Left cardiac atrium (tissue), 4 donors: ENCODE results near the gene CHPF. TPM values are rescaled to one million over a fixed set of nuclear protein-coding genes. Genes with fewer than 3 reads are reported as not detected.

Source experiments
- ATAC-seq, 2 donors: fragments of 200-7000 bp; cut with Tn5 transposase; one replicate each; pipeline ENCODE4 v1.9.1; 2020; ENCODE audit warnings: mild to moderate bottlenecking in 2 of 2, moderate library complexity in 2 of 2
- DNase-seq: peaks from one replicate; pipeline ENCODE4 v3.0.0-alpha.2; 2020
- intact Hi-C, 2 donors: fragments of 100-400 bp; cut with DNase I; formaldehyde crosslinking; loops; one replicate each; pipeline versions ENCODE4 v1.14.1 to v1.15.1; 2022 to 2023
- microRNA-seq, 2 donors: library from miRNA; unstranded; fragments of <30 nt; microRNA quantifications; one replicate each; pipeline ENCODE4 v1.2.0, GENCODE V29; 2020
- total RNA-seq, 2 donors: library from RNA; stranded (reverse); fragmentation: NEBNext Ultra II Directional; extraction: Animal tissue kit (Norgen Biotek cat#: 25700); gene quantifications; one replicate each; pipeline ENCODE4 v1.2.1, GENCODE V29; 2021
- donor health status: DM: no; HTN: yes; CAD: no.
- donor health status: DM: no; HTN: yes; CAD: no; lungs with severe emphysema.
- donor health status: DM: yes; HTN: yes; CAD: no.
- donor health status: Dilated cardiomyopathy.

Gene CHPF
- total RNA-seq, 2 donors from 2014 or later = 72.4 to 113 TPM

GRCh38 chr2:219492575-219492974 is 51.0 kb downstream of the CHPF start:
- DNase-seq = no peak
- intact Hi-C loops = no loop called here

GRCh38 chr2:219491278-219491963 is 52.2 kb downstream of the CHPF start:
- peak; percentile 6 to 31 for ATAC-seq
- no peak for DNase-seq
- intact Hi-C loops = no loop called here

More at GRCh38 chr2:219492575-219492974, 51.0 kb downstream of the CHPF start:
- ATAC-seq = no peak

- ATAC-seq (peak in 1 of 2 donors; percentile 2), DNase-seq (no peak)
- intact Hi-C loops = no loop called here
These were observed 52.9 kb downstream of the CHPF start for GRCh38 chr2:219490600-219491130.

GRCh38 chr2:219490186-219490585 is 53.4 kb downstream of the CHPF start:
- DNase-seq = no peak
- intact Hi-C loops = no loop called here

GRCh38 chr2:219489315-219489714 is 54.3 kb downstream of the CHPF start:
- ATAC-seq (no peak), DNase-seq (no peak)
- intact Hi-C loops = no loop called here

More at GRCh38 chr2:219490186-219490585, 53.4 kb downstream of the CHPF start:
- no peak for ATAC-seq

Small RNA genes within 50 kb of the gene (microRNA-seq; reads per million reads assigned to microRNA genes)
- 3.3 to 4.2 reads per million in 2 donors for gene MIR3132

Other genes starting within 250 kb of the CHPF start
- gene PTPRN, start 234.4 kb downstream of the CHPF start, total RNA-seq = not detected
- gene RESP18, start 211.1 kb downstream of the CHPF start, total RNA-seq = not detected
- gene DNPEP, start 155.9 kb downstream of the CHPF start, total RNA-seq = 10 to 100 TPM; 52.6 to 70.5 TPM
- 1,000 to 10,000 TPM; 5,895 to 7,519 TPM for gene DES, start 125.4 kb downstream of the CHPF start, total RNA-seq
- 10 to 100 TPM; 94.6 to 94.9 TPM for gene SPEG, start 109.0 kb downstream of the CHPF start, total RNA-seq
- 10 to 100 TPM; 29.0 to 30.0 TPM for gene GMPPA, start 44.9 kb downstream of the CHPF start, total RNA-seq
- gene ASIC4, start 29.3 kb downstream of the CHPF start, total RNA-seq = under 1 TPM in 1 of 2 donors, not detected in 1; 0.32 TPM
- 1 to 10 TPM; 3.2 to 4.1 TPM for gene TMEM198, start 219 bp upstream of the CHPF start, total RNA-seq
- 100 to 1,000 TPM; 121 to 187 TPM for gene OBSL1, start 27.7 kb upstream of the CHPF start, total RNA-seq
- 10 to 100 TPM in 1 of 2 donors, 1 to 10 TPM in 1; 2.2 to 16.2 TPM for gene INHA, start 28.5 kb upstream of the CHPF start, total RNA-seq
- 10 to 100 TPM; 12.4 to 14.1 TPM for gene STK11IP, start 54.0 kb upstream of the CHPF start, total RNA-seq
- gene SLC4A3, start 83.8 kb upstream of the CHPF start, total RNA-seq = 100 to 1,000 TPM; 261 to 360 TPM